ENCODE results near the gene ZMIZ1.
A peak's percentile ranks its signal among the peaks of the same experiment; 100 is the strongest.

Gene ZMIZ1

GRCh38 chr10:79170993-79171392 is 102.2 kb downstream of the ZMIZ1 start:
- DNase-seq (ENCODE audit: low read depth): no peak

- DNase-seq (ENCODE audit: low read depth): no peak
These were observed 102.7 kb downstream of the ZMIZ1 start for GRCh38 chr10:79171504-79171903.

- no peak for DNase-seq (ENCODE audit: low read depth)
These were observed 104.1 kb downstream of the ZMIZ1 start for GRCh38 chr10:79172881-79173280.

- no peak for DNase-seq (ENCODE audit: low read depth)
These were observed 105.0 kb downstream of the ZMIZ1 start for GRCh38 chr10:79173582-79174262.

GRCh38 chr10:79176052-79176501 is 107.3 kb downstream of the ZMIZ1 start:
- no peak for DNase-seq (ENCODE audit: low read depth)

GRCh38 chr10:79176949-79177602 is 108.3 kb downstream of the ZMIZ1 start:
- DNase-seq (ENCODE audit: low read depth): no peak

GRCh38 chr10:79178070-79178576 is 109.4 kb downstream of the ZMIZ1 start:
- no peak for DNase-seq (ENCODE audit: low read depth)

- no peak for DNase-seq (ENCODE audit: low read depth)
These were observed 109.9 kb downstream of the ZMIZ1 start for GRCh38 chr10:79178614-79179163.

GRCh38 chr10:79179164-79179956 is 110.6 kb downstream of the ZMIZ1 start:
- DNase-seq (ENCODE audit: low read depth): no peak

GRCh38 chr10:79179957-79180309 is 111.2 kb downstream of the ZMIZ1 start:
- DNase-seq (ENCODE audit: low read depth): no peak

- DNase-seq (ENCODE audit: low read depth): no peak
These were observed 111.9 kb downstream of the ZMIZ1 start for GRCh38 chr10:79180414-79181221.

- no peak for DNase-seq (ENCODE audit: low read depth)
These were observed 112.5 kb downstream of the ZMIZ1 start for GRCh38 chr10:79181227-79181626.

GRCh38 chr10:79181698-79182521 is 113.1 kb downstream of the ZMIZ1 start:
- DNase-seq (ENCODE audit: low read depth): no peak

GRCh38 chr10:79182781-79183467 is 114.2 kb downstream of the ZMIZ1 start:
- no peak for DNase-seq (ENCODE audit: low read depth)

GRCh38 chr10:79183468-79183865 is 114.7 kb downstream of the ZMIZ1 start:
- no peak for DNase-seq (ENCODE audit: low read depth)

GRCh38 chr10:79184145-79184625 is 115.4 kb downstream of the ZMIZ1 start:
- peak; percentile 58 for DNase-seq (ENCODE audit: low read depth)

GRCh38 chr10:79184657-79185056 is 115.9 kb downstream of the ZMIZ1 start:
- no peak for DNase-seq (ENCODE audit: low read depth)

GRCh38 chr10:79185067-79185774 is 116.5 kb downstream of the ZMIZ1 start:
- DNase-seq (ENCODE audit: low read depth): no peak

- no peak for DNase-seq (ENCODE audit: low read depth)
These were observed 117.1 kb downstream of the ZMIZ1 start for GRCh38 chr10:79185796-79186374.

Measured in stromal cell of bone marrow (primary cell).